Stomach (tissue), 4 donors: ENCODE data around the gene PLD5.

Source experiments
- CTCF ChIP-seq, 7 experiments: fragments of 450-650 bp in 4 of 7; fragments of 200-600 bp in 3 of 7; sonication (generic) in 3 of 7; IDR thresholded peaks; one replicate each; pipeline ENCODE4 v1.5.1; 2016 to 2019; ENCODE audit warnings: antibody characterized with exemption in 7 of 7, control low read depth in 2 of 7, mild to moderate bottlenecking in 1 of 7
- EP300 ChIP-seq: sonication (generic); formaldehyde crosslinking; IDR thresholded peaks from one replicate; pipeline ENCODE4 v1.6.1; 2017; ENCODE audit warnings: antibody characterized with exemption
- POLR2A ChIP-seq, 4 donors: fragments of 450-650 bp; IDR thresholded peaks; one replicate each; pipeline ENCODE4 v1.6.1; 2016; ENCODE audit warnings: antibody characterized with exemption in 4 of 4, control low read depth in 2 of 4, mild to moderate bottlenecking in 1 of 4, moderate library complexity in 1 of 4
- POLR2AphosphoS5 ChIP-seq, 3 donors: sonication (generic); formaldehyde crosslinking; IDR thresholded peaks; one replicate each; pipeline ENCODE4 v1.6.1; 2016; ENCODE audit warnings: antibody characterized with exemption in 3 of 3

DNA sequence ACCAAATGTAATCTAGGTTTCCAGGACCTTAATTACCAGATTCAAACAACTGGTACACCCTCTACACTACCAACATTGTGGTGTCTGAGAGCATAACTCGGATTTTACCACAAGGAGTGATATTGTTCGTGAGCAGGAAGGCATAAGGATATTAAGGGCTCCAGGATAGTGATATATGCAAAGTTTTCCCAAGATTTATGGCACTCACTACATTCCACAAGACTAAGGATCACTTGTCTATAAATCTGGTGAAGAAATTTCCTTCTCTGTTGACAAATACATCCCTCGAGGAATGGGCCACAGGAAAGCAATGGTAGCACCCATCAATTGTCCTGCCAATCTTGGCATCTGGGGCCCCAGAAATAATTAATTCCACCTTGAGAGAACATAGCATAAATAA is 43.1 kb upstream of the PLD5 start:
- TF ChIP-seq POLR2AphosphoS5 (IDR thresholded peaks at IDR 0.05): no peak
- no peak for TF ChIP-seq CTCF (IDR thresholded peaks at IDR 0.05)
- no peak for TF ChIP-seq POLR2A (IDR thresholded peaks at IDR 0.05)
- no peak for TF ChIP-seq EP300
